ENCODE data around the gene ZSWIM8. TPM values are rescaled to one million over a fixed set of nuclear protein-coding genes. Genes with fewer than 3 reads are reported as not detected.

ZSWIM8 gene
- total RNA-seq, 2 experiments from 2014 or later: 66.4 to 70.7 TPM

- intact Hi-C loops (cut with DNase I, micrococcal nuclease): loop anchor here (1.0 to 5.0 kb wide), 5 partner anchors 26 to 228 kb away; no protein-coding TSS in a partner anchor
- H3K27ac Mint-ChIP-seq: peak overlapping the region; percentile 89
- ChIA-PET CTCF (interaction anchor here (1.0 to 10.2 kb wide), 6 partner anchors 11 to 108 kb away, joined by 3 to 103 read pairs (median 7); partner anchors contain the start of gene CAMK2G), POLR2A (interaction anchor here (0.7 to 2.4 kb wide), 4 partner anchors 10 to 31 kb away, joined by 3 to 21 read pairs (median 10); partner anchors contain the start of gene CAMK2G)
- Histone ChIP-seq H3K4me1 (ENCODE audit: insufficient read depth, low read length) (peaks cover 13% of the 10 kb centered on the region), H3K9me3 (ENCODE audit: control insufficient read depth in 1 of 2, insufficient read depth in 1 of 2, low read length in 2 of 2) (no peaks in the 10 kb centered on the region), H3K27ac (ENCODE audit: low read depth in 1 of 2, low read length in 2 of 2) (peak overlapping the region; percentile 31 to 36), H3K4me3 (ENCODE audit: low read length) (no peak overlapping the region), H3K27me3 (ENCODE audit: control insufficient read depth in 1 of 2, insufficient read depth in 2 of 2, low read length in 2 of 2) (no peaks in the 10 kb centered on the region), H3K36me3 (ENCODE audit: insufficient read depth, low read length) (peaks cover 77% of the 10 kb centered on the region)
- peak; percentile 98 for TF ChIP-seq CTCF (IDR thresholded peaks at IDR 0.05)
- H3K36me3 Mint-ChIP-seq (ENCODE audit: low read depth): peaks cover 89% of the 10 kb centered on the region
- DNase-seq: peak; percentile 87 to 95 (median 94)
- peaks cover 16% of the 10 kb centered on the region for H3K4me1 Mint-ChIP-seq (ENCODE audit: low read depth)
- H3K27me3 Mint-ChIP-seq: no peaks in the 10 kb centered on the region
- no peak overlapping the region for H3K4me3 Mint-ChIP-seq
- peak; percentile 100 for ATAC-seq (ENCODE audit: poor library complexity)
- no peaks in the 10 kb centered on the region for H3K9me3 Mint-ChIP-seq
Observed at GRCh38 chr10:73848821-73849489, 63.5 kb downstream of the ZSWIM8 start.

- peaks cover 13% of the 10 kb centered on the region for H3K4me1 ChIP-seq (ENCODE audit: insufficient read depth, low read length)
- no peak overlapping the region for H3K4me3 Mint-ChIP-seq
- peaks cover 16% of the 10 kb centered on the region for H3K4me1 Mint-ChIP-seq (ENCODE audit: low read depth)
- H3K4me3 ChIP-seq (ENCODE audit: low read length): no peak overlapping the region
- ATAC-seq (ENCODE audit: poor library complexity) (no peak), DNase-seq (no peak)
- H3K27me3 Mint-ChIP-seq: no peaks in the 10 kb centered on the region
- H3K36me3 ChIP-seq (ENCODE audit: insufficient read depth, low read length): peaks cover 82% of the 10 kb centered on the region
- intact Hi-C loops (cut with DNase I, micrococcal nuclease): no loop called here
- no peaks in the 10 kb centered on the region for H3K9me3 ChIP-seq (ENCODE audit: control insufficient read depth in 1 of 2, insufficient read depth in 1 of 2, low read length in 2 of 2)
- no peaks in the 10 kb centered on the region for H3K27me3 ChIP-seq (ENCODE audit: control insufficient read depth in 1 of 2, insufficient read depth in 2 of 2, low read length in 2 of 2)
- peak overlapping the region in 1 of 2 donors; percentile 31 for H3K27ac ChIP-seq (ENCODE audit: low read depth in 1 of 2, low read length in 2 of 2)
- peak overlapping the region; percentile 89 for H3K27ac Mint-ChIP-seq
- ChIA-PET CTCF (interaction anchor here (1.2 to 10.2 kb wide), 5 partner anchors 9 to 90 kb away, joined by 5 to 103 read pairs (median 8); partner anchors contain the start of gene CAMK2G), POLR2A (interaction anchor here (0.6 to 2.4 kb wide), 4 partner anchors 9 to 177 kb away, joined by 3 to 21 read pairs (median 10); partner anchors contain the start of gene CAMK2G)
- H3K9me3 Mint-ChIP-seq: no peaks in the 10 kb centered on the region
- TF ChIP-seq CTCF (IDR thresholded peaks at IDR 0.05): no peak
- H3K36me3 Mint-ChIP-seq (ENCODE audit: low read depth): peaks cover 89% of the 10 kb centered on the region
Observed at GRCh38 chr10:73850211-73850610, 64.8 kb downstream of the ZSWIM8 start.

- H3K27me3 ChIP-seq (ENCODE audit: control insufficient read depth in 1 of 2, insufficient read depth in 2 of 2, low read length in 2 of 2): no peaks in the 10 kb centered on the region
- no peak overlapping the region for H3K27ac ChIP-seq (ENCODE audit: low read depth in 1 of 2, low read length in 2 of 2)
- no peaks in the 10 kb centered on the region for H3K27me3 Mint-ChIP-seq
- no peaks in the 10 kb centered on the region for H3K9me3 ChIP-seq (ENCODE audit: control insufficient read depth in 1 of 2, insufficient read depth in 1 of 2, low read length in 2 of 2)
- DNase-seq (no peak), ATAC-seq (ENCODE audit: poor library complexity) (no peak)
- H3K36me3 Mint-ChIP-seq (ENCODE audit: low read depth): peaks cover 89% of the 10 kb centered on the region
- H3K4me3 ChIP-seq (ENCODE audit: low read length): no peak overlapping the region
- peak overlapping the region; percentile 89 for H3K27ac Mint-ChIP-seq
- no peaks in the 10 kb centered on the region for H3K9me3 Mint-ChIP-seq
- intact Hi-C loops (cut with DNase I, micrococcal nuclease): no loop called here
- peaks cover 84% of the 10 kb centered on the region for H3K36me3 ChIP-seq (ENCODE audit: insufficient read depth, low read length)
- ChIA-PET CTCF (interaction anchor here (1.0 to 10.2 kb wide), 3 partner anchors 18 to 89 kb away, joined by 3 to 103 read pairs (median 44); no protein-coding TSS in a partner anchor), POLR2A (interaction anchor here (0.7 to 3.1 kb wide), 3 partner anchors 8 to 29 kb away, joined by 4 to 16 read pairs (median 7); no protein-coding TSS in a partner anchor)
- TF ChIP-seq CTCF (IDR thresholded peaks at IDR 0.05): no peak
- peaks cover 21% of the 10 kb centered on the region for H3K4me1 Mint-ChIP-seq (ENCODE audit: low read depth)
- H3K4me1 ChIP-seq (ENCODE audit: insufficient read depth, low read length): peaks cover 16% of the 10 kb centered on the region
- no peak overlapping the region for H3K4me3 Mint-ChIP-seq
Observed at GRCh38 chr10:73850863-73851461, 65.6 kb downstream of the ZSWIM8 start.

Other genes with a start within 250 kb of the ZSWIM8 start
- gene USP54, start 194.3 kb upstream of the ZSWIM8 start, total RNA-seq: 1 to 10 TPM; 2.7 to 3.2 TPM
- gene MYOZ1, start 144.1 kb upstream of the ZSWIM8 start, total RNA-seq: not detected
- not detected for gene SYNPO2L, start 129.6 kb upstream of the ZSWIM8 start, total RNA-seq
- gene AGAP5, start 87.5 kb upstream of the ZSWIM8 start, total RNA-seq: 1 to 10 TPM; 4.9 to 5.1 TPM
- 10 to 100 TPM; 52.0 to 54.2 TPM for gene SEC24C, start 41.2 kb upstream of the ZSWIM8 start, total RNA-seq
- 1 to 10 TPM; 6.3 to 6.8 TPM for gene CHCHD1, start 3.6 kb upstream of the ZSWIM8 start, total RNA-seq
- 100 to 1,000 TPM; 121 to 135 TPM for gene NDST2, start 26.0 kb downstream of the ZSWIM8 start, total RNA-seq
- 10 to 100 TPM; 34.4 to 38.4 TPM for gene CAMK2G, start 88.9 kb downstream of the ZSWIM8 start, total RNA-seq
- not detected for gene PLAU, start 125.5 kb downstream of the ZSWIM8 start, total RNA-seq
- gene VCL, start 212.5 kb downstream of the ZSWIM8 start, total RNA-seq: 10 to 100 TPM; 18.5 to 19.7 TPM